T follicular helper cell (primary cell): ENCODE measurements around the gene TMEM255B.

Experiments used
- DNase-seq: peaks from one replicate; pipeline ENCODE4 v3.0.0-alpha.2; 2020; ENCODE audit warnings: low read depth

The TMEM255B gene

GRCh38 chr13:113834496-113835200 is 75.6 kb downstream of the TMEM255B start:
- no peak for DNase-seq

DNA sequence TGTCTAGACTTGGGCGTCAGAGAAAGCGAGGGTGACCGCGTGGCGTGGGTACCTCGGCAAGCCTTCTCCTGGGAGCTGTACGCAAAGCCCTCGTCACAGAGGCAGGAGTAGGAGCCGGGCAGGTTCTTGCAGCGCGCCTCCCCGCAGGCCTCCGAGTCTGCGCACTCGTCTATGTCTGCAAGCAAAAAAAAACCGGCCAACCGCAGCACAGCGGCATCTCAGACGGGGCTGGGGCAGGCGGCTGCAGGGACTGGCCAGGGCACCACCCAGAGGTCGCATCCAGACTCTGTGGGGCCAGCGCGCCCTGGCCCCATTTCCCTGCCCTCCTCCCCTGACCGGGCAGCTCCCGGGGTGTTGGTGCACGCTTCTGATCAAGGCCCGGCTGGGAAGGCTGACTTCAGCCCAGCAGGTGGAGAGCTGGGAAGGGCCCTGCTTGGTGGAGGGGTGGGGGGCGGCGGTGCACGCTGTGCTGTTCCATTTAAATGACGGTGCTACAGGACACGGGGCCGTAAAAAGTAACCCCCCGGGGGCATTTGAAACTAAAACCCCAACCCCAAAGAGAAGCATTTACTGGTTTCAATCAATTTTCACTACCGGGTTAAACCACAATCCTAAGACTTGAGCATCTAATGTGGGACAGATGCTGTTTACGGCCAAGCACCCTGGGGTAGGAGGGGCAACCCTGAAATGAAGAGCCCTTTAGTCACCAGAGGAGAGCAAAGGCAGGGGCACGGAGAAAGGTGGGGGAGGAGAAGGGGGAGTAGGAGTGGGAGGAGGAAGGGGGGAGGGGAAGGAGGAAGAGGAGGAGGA is 76.6 kb downstream of the TMEM255B start:
- DNase-seq = no peak

GRCh38 chr13:113836768-113837559 is 77.9 kb downstream of the TMEM255B start:
- no peak for DNase-seq

DNA sequence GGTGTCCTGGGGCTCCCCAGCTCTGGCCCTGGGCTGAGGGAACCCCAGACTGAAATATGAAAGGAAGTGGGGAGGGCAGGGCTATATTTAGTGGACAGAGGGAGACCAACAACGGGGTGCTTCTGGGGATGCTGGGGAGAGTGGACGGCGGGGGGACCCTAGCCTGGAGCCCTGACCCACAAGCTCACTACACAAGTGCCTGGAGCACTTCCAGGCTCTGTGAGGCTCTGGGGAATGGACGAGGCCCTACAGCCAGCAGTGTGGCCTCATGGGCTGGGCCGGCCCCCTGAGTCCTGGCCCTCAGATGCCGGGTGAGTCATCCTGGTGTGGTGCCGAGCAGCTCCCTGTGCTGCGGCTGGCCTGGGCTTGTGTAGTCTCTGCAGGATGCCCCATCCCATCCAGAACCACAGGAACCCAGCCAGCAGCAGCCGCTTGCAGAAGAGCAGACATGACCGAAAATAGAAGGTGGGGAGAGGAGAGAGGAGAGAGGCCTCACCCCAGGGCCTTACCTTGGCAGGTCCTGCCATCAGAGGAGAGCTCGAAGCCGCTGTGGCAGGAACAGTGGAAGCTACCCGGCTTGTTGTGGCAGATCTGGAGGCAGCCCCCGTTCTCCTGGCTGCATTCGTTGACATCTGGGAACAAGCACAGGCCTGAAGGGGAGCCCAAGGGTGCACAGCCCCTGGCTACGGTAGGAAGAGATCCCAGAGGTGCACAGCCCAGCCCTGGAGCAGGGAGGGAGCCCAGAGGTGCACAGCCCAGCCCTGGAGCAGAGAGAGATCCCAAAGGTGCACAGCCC is 78.7 kb downstream of the TMEM255B start:
- no peak for DNase-seq

DNA sequence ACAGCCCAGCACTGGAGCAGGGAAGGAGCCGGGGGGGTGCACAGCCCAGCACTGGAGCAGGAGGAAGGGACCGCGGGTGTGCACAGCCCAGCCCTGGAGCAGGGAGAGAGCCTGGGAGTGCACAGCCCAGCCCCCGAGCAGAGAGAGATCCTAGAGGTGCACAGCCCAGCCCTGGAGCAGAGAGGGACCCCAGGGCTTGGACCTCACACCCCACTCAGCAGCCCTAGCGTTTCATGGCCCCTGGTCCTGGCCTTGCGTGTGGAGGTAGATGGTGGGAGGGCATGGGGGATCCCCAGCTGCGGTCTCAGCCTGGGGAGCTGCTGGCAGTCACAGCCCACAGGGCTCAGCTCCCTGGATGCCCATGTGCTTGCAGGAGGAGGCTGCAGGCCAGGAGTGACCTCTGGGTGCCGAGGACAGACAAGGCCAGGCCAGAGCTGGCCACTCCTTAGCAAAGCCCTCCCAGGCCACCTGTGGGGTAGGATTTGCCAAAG is 79.7 kb downstream of the TMEM255B start:
- no peak for DNase-seq

DNA sequence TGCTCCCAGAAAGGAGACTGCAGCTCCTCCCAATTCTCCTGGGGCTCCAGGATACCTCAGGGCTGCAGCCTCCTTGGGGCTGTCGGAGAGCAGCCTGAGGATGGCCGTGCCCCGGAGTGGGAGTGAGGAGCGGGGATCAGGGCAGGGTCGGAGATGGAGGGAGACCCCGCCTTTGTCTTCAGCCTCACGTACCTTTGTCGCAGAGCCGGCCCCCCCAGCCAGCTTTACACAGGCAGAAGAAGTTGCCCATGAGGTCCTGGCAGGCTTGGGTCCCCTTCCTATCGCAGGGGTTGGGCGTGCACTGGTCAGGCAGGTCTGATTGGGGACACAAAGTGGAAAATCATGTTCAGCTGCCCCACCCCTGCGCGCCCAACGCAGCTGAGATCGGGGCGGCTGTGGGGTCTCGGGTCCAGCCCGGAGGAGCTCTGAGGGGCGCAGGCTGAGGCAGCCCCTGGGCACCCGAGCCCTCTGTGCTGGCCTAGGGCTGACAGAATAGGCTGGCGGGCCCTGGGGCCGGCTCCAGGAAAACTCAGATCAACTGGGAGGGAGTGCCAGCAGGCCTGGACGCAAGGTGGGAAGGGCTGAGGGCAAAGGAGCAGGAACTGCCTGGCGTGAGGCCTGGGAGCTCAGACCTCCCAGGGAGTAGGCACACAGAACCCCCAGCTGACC is 80.6 kb downstream of the TMEM255B start:
- no peak for DNase-seq

GRCh38 chr13:113840541-113841352 is 81.7 kb downstream of the TMEM255B start:
- DNase-seq = no peak

DNA sequence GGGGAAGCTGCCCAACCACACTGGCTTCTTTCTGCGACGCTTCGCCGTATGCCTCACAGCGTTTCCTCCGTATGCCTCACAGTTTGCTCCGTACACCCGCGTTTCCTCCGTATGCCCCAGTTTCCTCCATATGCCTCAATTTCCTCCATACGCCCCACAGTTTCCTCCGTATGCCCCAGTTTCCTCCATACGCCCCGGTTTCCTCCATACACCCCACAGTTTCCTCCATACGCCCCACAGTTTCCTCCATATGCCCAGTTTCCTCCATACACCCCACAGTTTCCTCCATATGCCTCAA is 82.3 kb downstream of the TMEM255B start:
- DNase-seq = no peak

DNA sequence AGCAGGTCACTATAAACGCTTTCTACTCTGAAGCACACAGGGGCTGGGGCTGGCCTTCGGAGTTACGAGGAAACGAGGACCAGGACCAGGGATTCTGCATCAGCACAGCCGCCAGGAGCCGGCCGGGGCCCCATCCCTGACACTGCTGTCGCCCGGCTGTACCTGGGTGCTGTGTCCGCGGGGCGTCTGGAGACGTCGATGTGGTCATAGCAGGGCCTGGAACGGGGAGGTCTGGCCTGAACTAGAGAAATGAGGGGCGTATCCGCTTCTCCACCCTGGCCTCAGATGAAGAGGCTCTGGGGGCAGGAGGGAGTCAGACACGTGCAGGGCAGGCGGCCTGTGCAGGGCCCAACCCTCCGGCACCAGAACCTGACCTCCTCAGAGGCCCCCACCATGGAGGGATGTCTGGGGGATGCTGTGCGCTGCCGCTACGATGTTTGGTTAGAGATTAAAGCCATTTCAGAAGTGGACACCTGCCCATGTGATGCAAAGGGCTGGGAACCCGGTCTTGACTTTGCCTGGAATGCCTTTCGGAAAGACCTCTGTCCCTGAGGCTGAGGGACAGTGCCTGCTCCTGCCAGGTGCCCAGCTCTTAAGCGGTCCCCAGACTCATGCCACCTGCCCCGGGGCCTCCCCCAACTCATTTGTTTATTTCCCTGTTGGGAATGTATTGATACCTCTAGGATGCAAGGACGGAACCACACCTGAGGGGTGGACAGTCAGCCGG is 83.5 kb downstream of the TMEM255B start:
- DNase-seq = no peak

DNA sequence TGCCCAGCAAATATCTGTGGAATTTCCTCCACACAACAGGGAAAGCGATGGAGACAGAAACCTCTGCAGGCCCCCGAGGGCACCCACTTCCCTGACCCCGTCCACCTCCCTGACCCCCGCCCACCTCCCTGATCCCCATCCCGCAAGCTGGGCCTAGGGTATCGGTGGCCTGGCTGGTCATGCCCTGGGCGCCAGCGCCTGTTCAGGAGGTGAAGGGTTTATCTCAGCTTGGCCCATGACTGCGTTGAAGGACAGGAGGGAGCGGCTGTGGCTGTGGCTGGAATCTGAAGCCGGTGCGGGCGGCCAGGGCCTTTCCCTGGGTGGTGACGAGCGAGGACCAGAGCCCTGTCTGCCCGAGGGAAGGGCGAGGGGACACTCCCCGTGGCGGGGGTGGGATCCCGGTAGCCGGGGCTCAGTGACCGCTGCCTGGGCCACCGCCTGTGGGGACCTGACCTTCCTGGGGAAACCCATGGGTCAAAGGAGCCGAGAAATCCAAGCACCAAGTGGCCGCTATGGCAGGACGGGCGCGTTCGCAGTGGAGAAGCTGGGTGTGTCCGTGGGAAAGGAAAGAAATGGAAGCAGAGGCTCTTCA is 84.1 kb downstream of the TMEM255B start:
- DNase-seq = no peak

DNA sequence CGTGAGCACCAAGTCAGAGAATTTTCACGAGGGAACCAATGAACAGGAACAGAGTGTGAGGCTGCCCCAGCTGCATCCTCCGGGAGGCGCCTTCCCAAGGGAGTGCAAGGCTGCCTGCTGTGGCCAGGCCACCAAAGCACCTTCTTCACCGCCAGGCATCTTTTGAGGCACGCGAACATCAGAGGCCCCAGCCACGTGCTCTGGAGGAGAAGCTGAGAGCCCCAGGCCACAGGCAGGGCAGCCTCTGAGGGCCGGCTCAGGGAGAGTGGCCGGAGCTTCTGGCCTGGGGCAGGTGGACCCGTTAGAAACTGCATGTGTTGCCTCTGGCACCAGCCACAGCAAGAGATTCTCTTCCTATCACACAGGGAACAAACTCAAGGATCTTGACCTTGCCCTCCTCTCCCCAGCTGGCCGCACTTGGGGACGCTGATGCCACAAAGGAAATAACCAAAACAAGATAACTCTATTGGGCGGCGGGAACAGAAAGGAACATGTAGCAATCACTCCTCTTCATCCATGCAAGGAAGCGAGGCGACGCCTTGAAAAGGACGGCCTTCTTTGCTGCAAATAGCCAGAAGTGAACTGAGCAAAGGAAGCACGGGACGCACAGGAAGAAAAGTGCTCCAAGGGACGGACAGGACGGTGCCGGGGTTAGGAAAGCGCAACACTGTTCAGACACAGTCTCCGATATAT is 85.0 kb downstream of the TMEM255B start:
- DNase-seq = no peak

DNA sequence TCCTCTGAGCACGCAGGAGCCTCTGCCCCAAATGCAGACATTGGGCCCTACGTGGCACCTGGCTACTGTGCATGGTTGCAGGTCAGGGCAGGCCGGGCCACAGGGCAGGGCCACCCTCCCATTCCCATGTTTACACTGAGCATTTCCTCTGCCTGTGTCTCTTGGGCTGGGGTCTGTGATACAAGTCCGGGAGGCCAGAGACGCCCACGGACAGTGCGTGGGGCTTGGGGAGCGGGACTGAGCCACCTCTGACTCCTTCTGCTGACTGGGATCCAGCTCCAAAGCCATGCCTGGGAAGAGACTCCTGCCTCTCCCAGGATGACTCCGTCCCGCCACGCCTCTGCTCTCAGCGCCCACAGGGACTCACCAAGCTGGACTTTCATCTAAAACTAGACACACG is 86.0 kb downstream of the TMEM255B start:
- DNase-seq = no peak

DNA sequence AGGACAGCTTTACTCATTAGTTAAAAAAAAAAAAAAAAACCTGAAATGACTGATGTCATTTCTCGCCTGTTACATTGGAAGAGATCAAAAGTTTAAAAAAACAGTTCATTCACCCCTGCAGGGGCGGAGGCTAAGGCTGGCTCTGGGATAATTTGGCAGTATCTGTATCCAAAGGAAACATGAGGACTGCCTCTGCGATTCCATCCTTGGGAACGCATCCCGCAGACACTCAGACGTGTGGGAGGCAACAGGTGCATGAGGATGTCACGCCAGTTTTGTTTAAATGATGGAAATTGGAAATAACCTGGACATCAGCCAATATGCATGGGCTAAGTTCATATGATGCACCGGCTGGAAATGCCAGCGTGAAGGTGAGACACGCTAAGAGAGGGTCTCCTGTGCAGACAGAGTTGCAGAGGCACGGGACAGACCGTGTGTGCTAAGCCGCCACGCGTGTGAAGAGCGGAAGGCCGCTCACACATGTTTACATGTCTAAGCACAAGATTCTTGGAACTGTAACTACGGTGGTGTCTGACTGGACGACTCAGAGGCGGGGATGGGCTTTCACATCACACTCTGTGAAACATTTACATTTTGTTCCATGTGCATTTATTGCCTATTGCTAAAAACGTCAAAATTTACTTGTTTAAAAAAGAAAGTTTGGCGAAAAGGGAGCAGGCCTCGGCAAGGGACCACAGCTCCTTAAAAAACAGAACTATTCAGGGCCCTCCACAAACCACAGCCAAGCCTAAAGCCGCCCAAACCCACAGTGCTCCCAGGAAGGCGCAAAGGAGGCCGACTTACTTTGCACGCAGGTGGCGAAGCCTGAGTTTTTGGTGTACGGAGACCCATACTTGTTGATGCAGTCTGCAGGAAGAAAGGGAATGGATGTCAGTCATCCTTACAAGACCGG is 87.0 kb downstream of the TMEM255B start:
- DNase-seq = no peak

DNA sequence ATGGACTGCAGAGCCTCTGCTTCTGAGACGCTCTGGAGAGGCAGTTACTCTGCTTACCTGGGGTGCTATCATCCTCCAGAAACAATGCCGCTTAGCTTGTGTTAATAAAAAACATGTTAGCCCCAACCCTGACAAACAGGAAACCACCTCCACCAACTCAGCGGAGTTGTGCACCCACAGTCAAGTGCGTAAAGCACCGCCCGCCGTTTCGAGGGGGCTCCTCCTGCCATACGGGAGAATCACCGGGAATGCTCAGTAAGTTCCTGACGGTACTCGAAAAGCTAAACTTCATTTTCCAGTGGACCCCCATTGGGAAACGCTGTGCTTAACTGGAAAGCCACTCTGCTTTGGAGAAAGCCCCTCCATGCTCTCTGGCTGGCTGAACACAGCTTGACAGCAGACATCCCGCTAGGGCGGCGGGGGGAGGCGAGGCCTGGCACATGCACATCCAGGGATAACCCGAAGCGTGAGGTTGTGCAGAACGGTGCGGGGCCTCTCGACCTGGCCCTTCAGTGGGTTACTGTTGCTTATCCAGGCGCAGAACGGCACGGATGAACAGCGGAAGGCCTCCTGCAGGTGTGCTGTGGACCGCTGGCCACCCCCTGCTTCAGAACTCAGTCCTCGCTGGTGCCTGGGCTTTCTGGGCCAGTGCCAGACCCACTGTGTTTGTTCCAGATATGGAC is 87.8 kb downstream of the TMEM255B start:
- no peak for DNase-seq

DNA sequence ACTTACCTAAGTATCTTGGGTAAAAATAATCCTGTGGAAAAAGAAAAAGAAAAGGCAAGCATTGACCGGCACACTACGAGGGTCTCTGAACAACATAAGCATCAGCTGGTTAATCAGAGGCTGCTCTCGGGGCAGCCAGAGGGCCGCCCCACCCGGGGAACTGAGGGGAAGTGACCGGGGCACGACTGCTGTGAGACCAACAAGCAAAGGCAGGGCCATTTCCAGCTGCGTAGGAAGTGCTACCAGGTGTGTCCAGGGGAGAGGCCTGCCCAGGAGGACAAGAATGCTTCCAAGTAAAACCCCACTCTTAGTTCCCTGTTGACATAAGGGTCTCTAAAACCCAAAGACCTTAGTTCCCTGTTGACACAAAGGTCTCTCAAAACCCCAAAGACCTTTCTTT is 89.0 kb downstream of the TMEM255B start:
- DNase-seq = no peak

GRCh38 chr13:113848431-113849260 is 89.6 kb downstream of the TMEM255B start:
- DNase-seq = no peak
